Gastrocnemius medialis (tissue), 4 donors: ENCODE data around the gene SHANK2. TPM values are rescaled to one million over a fixed set of nuclear protein-coding genes. Genes with fewer than 3 reads are reported as not detected.

Experiments
- ATAC-seq, 2 donors: fragments of 150-250 bp; one replicate each; pipeline ENCODE4 v1.9.1; 2016
- DNase-seq, 2 donors: peaks; one replicate each; pipeline ENCODE4 v3.0.0-alpha.2; 2019
- H3K27ac ChIP-seq, 4 donors: fragments of 200-600 bp; sonication (generic); 1 replicate in 1 of 4; 2 replicates in 3 of 4; pipeline ENCODE4 v1.5.1; 2016 to 2018; ENCODE audit warnings: mild to moderate bottlenecking in 2 of 4, moderate library complexity in 1 of 4
- H3K27me3 ChIP-seq, 3 donors: fragments of 200-600 bp; sonication (generic) in 2 of 3; 1 replicate in 1 of 3; 2 replicates in 2 of 3; pipeline versions ENCODE4 v1.5.1 to v1.6.0; 2016 to 2019; ENCODE audit warnings: mild to moderate bottlenecking in 1 of 3, moderate library complexity in 1 of 3
- H3K36me3 ChIP-seq, 2 donors: fragments of 200-600 bp; sonication (generic) in 1 of 2; one replicate each; pipeline ENCODE4 v1.5.1; 2017 to 2018
- H3K4me1 ChIP-seq, 2 donors: fragments of 200-600 bp; sonication (generic) in 1 of 2; one replicate each; pipeline ENCODE4 v1.5.1; 2016 to 2017; ENCODE audit warnings: mild to moderate bottlenecking in 2 of 2
- H3K4me3 ChIP-seq, 4 donors: fragments of 200-600 bp; sonication (generic) in 3 of 4; 1 replicate in 1 of 4; 2 replicates in 3 of 4; pipeline ENCODE4 v1.5.1; 2016 to 2019; ENCODE audit warnings: mild to moderate bottlenecking in 2 of 4
- H3K9me3 ChIP-seq, 3 donors: fragments of 200-600 bp; sonication (generic) in 2 of 3; 1 replicate in 1 of 3; 2 replicates in 2 of 3; pipeline ENCODE4 v1.5.1; 2016 to 2019
- CTCF ChIP-seq, 5 experiments: fragments of 450-650 bp in 3 of 5; fragments of 200-600 bp in 2 of 5; sonication (generic) in 2 of 5; IDR thresholded peaks in 4 of 5; conservative IDR thresholded peaks in 1 of 5; 1 replicate in 4 of 5; 2 replicates in 1 of 5; pipeline ENCODE4 v1.5.1; 2016 to 2019; ENCODE audit warnings: antibody characterized with exemption in 5 of 5, mild to moderate bottlenecking in 3 of 5, moderate library complexity in 3 of 5
- POLR2A ChIP-seq, 2 donors: fragments of 450-650 bp; IDR thresholded peaks; one replicate each; pipeline ENCODE4 v1.6.1; 2017; ENCODE audit warnings: antibody characterized with exemption in 2 of 2, mild to moderate bottlenecking in 2 of 2, moderate library complexity in 2 of 2
- in situ Hi-C, 4 donors: fragments of 200-750 bp; cut with MboI; loops; one replicate each; pipeline versions ENCODE4 v1.15.0 to v1.8.0; 2017; ENCODE audit warnings: low sequenced_read_pairs in 4 of 4
- intact Hi-C: fragments of 100-400 bp; cut with DNase I; formaldehyde crosslinking; loops from one replicate; pipeline ENCODE4 v1.15.1; 2023; ENCODE audit warnings: low total_unique reads
- total RNA-seq, 4 donors: library from RNA; depleted of rRNA; stranded (reverse); fragments of >200 nt; gene quantifications; one replicate each; pipeline versions ENCODE4 v1.1.0 to v1.2.3, GENCODE V29; 2016

SHANK2 gene
- total RNA-seq, 4 donors from 2014 or later, result 0.40 TPM; not detected in 3

DNA sequence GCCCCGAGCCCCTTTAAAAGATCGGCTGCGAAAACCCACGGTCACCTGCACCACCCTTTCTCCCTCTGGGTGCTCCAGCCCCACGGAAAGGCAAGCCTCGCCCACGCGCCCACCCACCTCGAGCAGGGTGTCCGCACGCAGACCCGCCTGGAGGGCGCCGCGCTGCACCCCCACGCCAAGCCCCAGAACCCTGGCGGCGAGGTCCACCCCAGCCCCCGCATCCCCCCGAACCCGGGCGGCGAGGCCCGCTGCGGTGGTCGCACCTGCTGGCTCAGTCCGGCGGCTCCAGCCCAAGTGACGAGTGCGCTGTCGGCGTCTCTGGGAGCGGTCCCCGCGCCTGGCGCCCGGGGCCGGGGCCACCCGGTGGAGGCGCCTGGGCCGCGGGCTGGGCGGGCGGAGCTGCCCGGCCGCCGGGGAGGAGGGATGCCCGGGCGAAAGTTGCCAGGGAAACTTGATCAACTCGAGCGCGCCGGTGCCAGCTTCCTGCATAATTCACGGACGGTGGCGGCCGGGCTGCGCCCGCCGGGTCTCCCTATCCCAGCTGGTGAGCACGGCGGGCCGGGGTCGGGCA is 1.1 kb downstream of the SHANK2 start:
- Histone ChIP-seq H3K4me3 (peak overlapping the region in 1 of 4 donors; percentile 9), H3K36me3 (no peaks in the 10 kb centered on the region), H3K27me3 (peaks cover 58 to 83% (median 65%) of the 10 kb centered on the region in 3 donors), H3K27ac (no peak overlapping the region), H3K4me1 (peaks cover 0 to 13% of the 10 kb centered on the region in 2 donors), H3K9me3 (no peaks in the 10 kb centered on the region)
- DNase-seq (no peak), ATAC-seq (no peak)
- in situ Hi-C loops (no loop called here), intact Hi-C loops (no loop called here)
- no peak for TF ChIP-seq CTCF (IDR thresholded peaks at IDR 0.05 in 4 of 5, conservative IDR thresholded peaks at IDR 0.05 in 1 of 5)

- DNase-seq (no peak), ATAC-seq (no peak)
- in situ Hi-C loops (no loop called here), intact Hi-C loops (no loop called here)
- no peak for TF ChIP-seq POLR2A (IDR thresholded peaks at IDR 0.05)
- TF ChIP-seq CTCF (IDR thresholded peaks at IDR 0.05 in 4 of 5, conservative IDR thresholded peaks at IDR 0.05 in 1 of 5), result no peak
- no peaks in the 10 kb centered on the region for H3K36me3 ChIP-seq
- no peak overlapping the region for H3K27ac ChIP-seq
- H3K4me3 ChIP-seq, result no peak overlapping the region
- H3K4me1 ChIP-seq, result peaks cover 0 to 13% of the 10 kb centered on the region in 2 donors
- no peaks in the 10 kb centered on the region for H3K9me3 ChIP-seq
- peaks cover 53 to 82% (median 69%) of the 10 kb centered on the region in 3 donors for H3K27me3 ChIP-seq
Measured at GRCh38 chr11:71250523-71251150, 1.7 kb downstream of the SHANK2 start.

GRCh38 chr11:71249301-71249700 is 3.1 kb downstream of the SHANK2 start:
- peaks cover 0 to 13% of the 10 kb centered on the region in 2 donors for H3K4me1 ChIP-seq
- no peaks in the 10 kb centered on the region for H3K9me3 ChIP-seq
- H3K27me3 ChIP-seq, result peaks cover 49 to 80% (median 65%) of the 10 kb centered on the region in 3 donors
- in situ Hi-C loops, result no loop called here
- ATAC-seq (no peak), DNase-seq (no peak)
- no peak overlapping the region for H3K27ac ChIP-seq
- no peak overlapping the region for H3K4me3 ChIP-seq
- no peaks in the 10 kb centered on the region for H3K36me3 ChIP-seq
- TF ChIP-seq CTCF (IDR thresholded peaks at IDR 0.05 in 4 of 5, conservative IDR thresholded peaks at IDR 0.05 in 1 of 5) (no peak), POLR2A (IDR thresholded peaks at IDR 0.05) (no peak)
- intact Hi-C loops, result no loop called here

DNA sequence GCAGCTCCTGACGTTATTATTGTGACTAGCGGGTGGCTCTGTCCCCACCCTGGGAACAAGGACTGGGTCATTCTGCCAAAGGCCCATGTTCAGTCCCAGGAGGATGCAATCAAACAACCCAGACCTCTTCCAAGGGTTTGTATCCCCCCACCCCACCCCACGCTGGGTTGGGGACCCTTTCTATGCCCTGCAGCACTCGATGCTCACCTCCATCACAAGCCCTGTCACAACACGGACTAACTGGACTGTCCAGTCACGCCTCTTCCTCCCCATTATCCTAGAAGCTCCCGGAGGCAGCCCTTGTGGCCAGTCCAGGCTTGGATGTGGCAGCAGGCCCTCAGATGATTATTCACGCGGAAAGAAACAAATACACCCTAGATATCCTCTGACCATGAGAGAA is 3.7 kb downstream of the SHANK2 start:
- Histone ChIP-seq H3K36me3 (no peaks in the 10 kb centered on the region), H3K4me1 (peaks cover 0 to 13% of the 10 kb centered on the region in 2 donors), H3K4me3 (no peak overlapping the region), H3K9me3 (no peaks in the 10 kb centered on the region), H3K27ac (no peak overlapping the region), H3K27me3 (peaks cover 49 to 74% (median 60%) of the 10 kb centered on the region in 3 donors)
- intact Hi-C loops (no loop called here), in situ Hi-C loops (no loop called here)
- no peak for DNase-seq
- ATAC-seq, result no peak
- TF ChIP-seq CTCF (IDR thresholded peaks at IDR 0.05 in 4 of 5, conservative IDR thresholded peaks at IDR 0.05 in 1 of 5) (no peak), POLR2A (IDR thresholded peaks at IDR 0.05) (no peak)
